DOHH2 (cell line): ENCODE results near the gene SMC6.
A peak's percentile ranks its signal among the peaks of the same experiment; 100 is the strongest.

Experiments
- H3F3A ChIP-seq: fragments of 200-600 bp; sonication (generic), shearing (Covaris generic); 2 replicates; pipeline ENCODE4 v1.6.0; 2016; ENCODE audit warnings: antibody characterized with exemption, mild to moderate bottlenecking; ENCODE audit not compliant: control insufficient read depth, insufficient read depth
- H3K27ac ChIP-seq: fragments of 200-600 bp; sonication (generic); 2 replicates; pipeline ENCODE4 v1.5.1; 2014; ENCODE audit warnings: low read depth, mild to moderate bottlenecking, low read length, moderate library complexity
- H3K27me3 ChIP-seq: fragments of 200-600 bp; sonication (generic); 2 replicates; pipeline ENCODE4 v1.6.1; 2014; ENCODE audit warnings: mild to moderate bottlenecking, low read length, mixed read lengths; ENCODE audit not compliant: control insufficient read depth
- H3K36me3 ChIP-seq: fragments of 200-600 bp; sonication (generic); 2 replicates; pipeline ENCODE4 v1.6.1; 2014; ENCODE audit warnings: mild to moderate bottlenecking, low read length, moderate library complexity, mixed read lengths; ENCODE audit not compliant: control insufficient read depth
- H3K4me1 ChIP-seq: fragments of 200-600 bp; sonication (generic); 2 replicates; pipeline ENCODE4 v1.6.1; 2014; ENCODE audit warnings: mild to moderate bottlenecking, low read length, mixed read lengths; ENCODE audit not compliant: control insufficient read depth
- H3K4me2 ChIP-seq: fragments of 200-600 bp; sonication (generic); 2 replicates; pipeline ENCODE4 v1.6.0; 2014; ENCODE audit warnings: mild to moderate bottlenecking, low read length, moderate library complexity
- H3K4me3 ChIP-seq: fragments of 200-600 bp; sonication (generic); 2 replicates; pipeline ENCODE4 v1.5.1; 2014; ENCODE audit warnings: mild to moderate bottlenecking, low read length, mixed read lengths
- H3K79me2 ChIP-seq: fragments of 200-600 bp; sonication (generic); 2 replicates; pipeline ENCODE4 v1.6.1; 2014; ENCODE audit warnings: mild to moderate bottlenecking, low read length, mixed read lengths; ENCODE audit not compliant: control insufficient read depth
- H3K9me2 ChIP-seq: fragments of 200-600 bp; sonication (generic); replicated peaks from 2 replicates; pipeline ENCODE4 v1.6.1; 2014; ENCODE audit warnings: mild to moderate bottlenecking, low read length, mixed read lengths; ENCODE audit not compliant: control insufficient read depth
- H3K9me3 ChIP-seq: fragments of 200-600 bp; sonication (generic); 2 replicates; pipeline ENCODE4 v1.6.1; 2014; ENCODE audit warnings: antibody characterized with exemption, low read length, mixed read lengths; ENCODE audit not compliant: control insufficient read depth, insufficient read depth
- H4K20me1 ChIP-seq: fragments of 200-600 bp; sonication (generic); 2 replicates; pipeline ENCODE4 v1.6.0; 2014; ENCODE audit warnings: low read depth, mild to moderate bottlenecking, antibody characterized with exemption, low read length, moderate library complexity; ENCODE audit not compliant: control insufficient read depth, insufficient read depth
- CTCF ChIP-seq: fragments of 200-600 bp; sonication (generic); IDR thresholded peaks from one replicate; pipeline ENCODE4 v1.5.1; 2014; ENCODE audit warnings: antibody characterized with exemption, mild to moderate bottlenecking, low read depth, low read length; ENCODE audit not compliant: poor library complexity, severe bottlenecking
- EZH2phosphoT487 ChIP-seq: fragments of 200-600 bp; sonication (generic); IDR thresholded peaks from 2 replicates; pipeline ENCODE4 v1.6.1; 2017; ENCODE audit warnings: borderline replicate concordance, mild to moderate bottlenecking, antibody characterized with exemption, low read length, moderate library complexity, mixed read lengths

SMC6 gene

GRCh38 chr2:17749753-17750438 is 3.7 kb downstream of the SMC6 start:
- peak overlapping the region; percentile 37; the same call in 1 of the 2 replicates for H3K27ac ChIP-seq

GRCh38 chr2:17748745-17749144 is 4.9 kb downstream of the SMC6 start:
- TF ChIP-seq CTCF = no peak
- TF ChIP-seq EZH2phosphoT487 = no peak
- peaks cover 64% of the 10 kb centered on the region for H3K36me3 ChIP-seq
- H3K4me3 ChIP-seq = no peak overlapping the region
- no peaks in the 10 kb centered on the region for H3K27me3 ChIP-seq
- H3K79me2 ChIP-seq = peaks cover 70% of the 10 kb centered on the region
- H3F3A ChIP-seq = peaks cover 12% of the 10 kb centered on the region
- H3K4me1 ChIP-seq = peaks cover 31% of the 10 kb centered on the region
- H3K4me2 ChIP-seq = no peak overlapping the region
- no peaks in the 10 kb centered on the region for H3K9me3 ChIP-seq
- no peak overlapping the region for H3K27ac ChIP-seq
- no peaks in the 10 kb centered on the region for H4K20me1 ChIP-seq
- no peaks in the 10 kb centered on the region for H3K9me2 ChIP-seq

More at GRCh38 chr2:17749753-17750438, 3.7 kb downstream of the SMC6 start:
- Histone ChIP-seq H3K9me2 (no peaks in the 10 kb centered on the region), H4K20me1 (peaks cover 4% of the 10 kb centered on the region; the same call in 1 of the 2 replicates), H3K27me3 (no peaks in the 10 kb centered on the region), H3K4me3 (peak overlapping the region; percentile 52), H3K36me3 (peaks cover 60% of the 10 kb centered on the region), H3K9me3 (no peaks in the 10 kb centered on the region), H3K79me2 (peaks cover 80% of the 10 kb centered on the region), H3K4me2 (peak overlapping the region; percentile 65), H3K4me1 (peaks cover 31% of the 10 kb centered on the region), H3F3A (peaks cover 12% of the 10 kb centered on the region)
- no peak for TF ChIP-seq CTCF
- TF ChIP-seq EZH2phosphoT487 = no peak

DNA sequence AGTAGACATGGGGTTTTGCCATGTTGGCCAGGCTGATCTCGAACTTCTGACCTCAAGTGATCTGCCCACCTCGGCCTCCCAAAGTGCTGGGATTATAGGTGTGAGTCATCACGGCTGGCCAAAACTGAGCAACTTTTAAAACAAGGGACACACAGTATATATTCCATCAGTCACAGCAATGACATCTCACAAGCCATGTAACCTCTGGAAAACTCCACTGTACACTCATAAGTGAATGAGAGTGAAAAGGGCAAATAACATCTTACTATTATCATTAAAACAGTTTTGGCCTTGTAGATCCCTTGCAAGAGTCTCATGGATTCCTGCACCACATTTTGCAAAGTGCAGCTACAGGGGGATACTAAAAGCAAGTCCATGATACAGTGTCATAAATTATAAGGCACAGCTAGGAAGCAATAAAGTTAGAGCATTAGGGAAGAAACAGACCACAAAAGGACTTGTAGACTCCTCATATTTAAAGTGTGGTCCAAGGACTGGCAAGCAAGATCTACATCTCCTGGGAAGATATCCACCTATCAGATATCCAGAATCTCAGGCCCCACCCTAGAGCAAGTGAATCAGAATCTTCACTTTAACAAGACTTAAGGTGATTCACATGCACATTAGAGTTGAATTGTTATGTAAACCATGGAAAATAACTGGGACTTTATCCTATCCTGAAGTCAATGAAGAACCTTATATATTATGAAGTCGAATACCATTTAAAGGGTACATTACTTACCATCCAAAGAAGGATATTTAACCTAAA is 5.7 kb downstream of the SMC6 start:
- Histone ChIP-seq H3K9me2 (no peaks in the 10 kb centered on the region), H3K36me3 (peaks cover 64% of the 10 kb centered on the region), H3K27me3 (no peaks in the 10 kb centered on the region), H3K27ac (no peak overlapping the region), H3K79me2 (peaks cover 63% of the 10 kb centered on the region), H3F3A (peaks cover 11% of the 10 kb centered on the region), H3K4me3 (no peak overlapping the region), H3K9me3 (no peaks in the 10 kb centered on the region), H4K20me1 (no peaks in the 10 kb centered on the region), H3K4me1 (peaks cover 31% of the 10 kb centered on the region), H3K4me2 (no peak overlapping the region)
- TF ChIP-seq CTCF (no peak), EZH2phosphoT487 (no peak)
